Measurements from ENCODE around the gene LTF. TPM values are rescaled to one million over a fixed set of nuclear protein-coding genes. Genes with fewer than 3 reads are reported as not detected.

The LTF gene
- total RNA-seq, 1 donor from 2014 or later: not detected

DNA sequence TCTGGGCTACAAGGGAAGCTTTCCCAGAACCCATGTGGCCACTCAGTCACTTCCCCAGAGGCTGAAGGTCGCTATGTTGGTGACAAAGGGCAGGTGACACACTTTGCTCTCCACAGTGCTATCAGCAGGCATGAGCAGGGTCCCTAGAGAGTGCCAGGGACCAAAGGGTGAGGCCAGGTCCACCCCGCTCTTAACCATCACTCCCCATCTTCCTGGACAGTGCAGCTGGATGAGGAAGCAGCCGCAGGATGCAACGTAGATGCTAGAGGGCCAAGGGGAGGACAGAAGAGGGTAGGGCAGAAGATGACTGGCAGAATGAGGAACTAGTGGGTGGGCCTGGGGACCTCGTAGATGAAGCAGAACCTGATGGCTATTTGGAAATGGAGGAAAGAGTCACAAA, 13.6 kb upstream of the LTF start:
- TF ChIP-seq, protein P1, sequence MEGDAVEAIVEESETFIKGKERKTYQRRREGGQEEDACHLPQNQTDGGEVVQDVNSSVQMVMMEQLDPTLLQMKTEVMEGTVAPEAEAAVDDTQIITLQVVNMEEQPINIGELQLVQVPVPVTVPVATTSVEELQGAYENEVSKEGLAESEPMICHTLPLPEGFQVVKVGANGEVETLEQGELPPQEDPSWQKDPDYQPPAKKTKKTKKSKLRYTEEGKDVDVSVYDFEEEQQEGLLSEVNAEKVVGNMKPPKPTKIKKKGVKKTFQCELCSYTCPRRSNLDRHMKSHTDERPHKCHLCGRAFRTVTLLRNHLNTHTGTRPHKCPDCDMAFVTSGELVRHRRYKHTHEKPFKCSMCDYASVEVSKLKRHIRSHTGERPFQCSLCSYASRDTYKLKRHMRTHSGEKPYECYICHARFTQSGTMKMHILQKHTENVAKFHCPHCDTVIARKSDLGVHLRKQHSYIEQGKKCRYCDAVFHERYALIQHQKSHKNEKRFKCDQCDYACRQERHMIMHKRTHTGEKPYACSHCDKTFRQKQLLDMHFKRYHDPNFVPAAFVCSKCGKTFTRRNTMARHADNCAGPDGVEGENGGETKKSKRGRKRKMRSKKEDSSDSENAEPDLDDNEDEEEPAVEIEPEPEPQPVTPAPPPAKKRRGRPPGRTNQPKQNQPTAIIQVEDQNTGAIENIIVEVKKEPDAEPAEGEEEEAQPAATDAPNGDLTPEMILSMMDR (conservative IDR thresholded peaks at IDR 0.05; ENCODE audit: low read depth, low read length): no peak
- H3K4me3 ChIP-seq (ENCODE audit: low read depth, low read length): no peak overlapping the region
- DNase-seq (ENCODE audit: low read depth): no peak

DNA sequence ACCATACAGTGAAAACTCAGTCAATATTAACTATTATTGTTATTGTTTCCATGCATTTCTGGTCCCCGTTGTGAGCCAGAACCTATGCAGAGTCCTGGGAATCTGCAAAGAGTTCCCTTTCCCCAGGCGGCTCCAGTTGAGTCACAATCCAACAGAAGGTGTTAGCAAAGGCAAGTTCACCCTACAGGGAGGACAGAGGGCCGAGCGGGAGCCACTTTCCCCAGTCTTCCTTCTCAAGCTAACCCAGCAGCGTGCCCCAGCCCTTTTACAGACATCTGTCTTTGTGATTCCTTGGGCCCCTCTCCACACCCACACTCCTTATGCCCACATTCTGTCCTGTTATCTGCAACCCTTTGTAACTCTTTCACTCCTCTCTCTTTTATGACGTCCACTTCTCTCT, 13.1 kb upstream of the LTF start:
- no peak overlapping the region for H3K4me3 ChIP-seq (ENCODE audit: low read depth, low read length)
- no peak for DNase-seq (ENCODE audit: low read depth)
- TF ChIP-seq, protein P1 (conservative IDR thresholded peaks at IDR 0.05; ENCODE audit: low read depth, low read length): no peak

DNA sequence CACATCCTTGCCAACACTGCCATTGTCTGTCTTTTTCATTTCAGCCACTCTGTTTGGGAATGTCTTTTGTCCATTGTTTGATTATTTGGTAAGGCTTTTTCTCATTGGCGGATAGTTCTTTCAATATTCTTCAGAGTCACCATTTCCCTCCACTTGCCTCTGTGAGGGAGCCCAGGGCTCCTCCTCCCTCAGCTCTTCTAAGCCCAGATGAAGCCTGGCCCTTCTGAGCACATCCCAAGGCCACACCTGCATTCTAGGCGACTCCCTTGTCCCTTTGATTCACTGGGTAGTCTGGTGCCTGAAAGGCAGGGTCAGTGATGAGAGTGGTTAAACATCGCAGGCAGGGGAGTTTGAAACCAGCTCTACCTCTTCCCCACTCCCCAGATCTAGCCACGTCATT, 12.4 kb upstream of the LTF start:
- TF ChIP-seq, protein P1 (conservative IDR thresholded peaks at IDR 0.05; ENCODE audit: low read depth, low read length): no peak
- no peak for DNase-seq (ENCODE audit: low read depth)
- no peak overlapping the region for H3K4me3 ChIP-seq (ENCODE audit: low read depth, low read length)

DNA sequence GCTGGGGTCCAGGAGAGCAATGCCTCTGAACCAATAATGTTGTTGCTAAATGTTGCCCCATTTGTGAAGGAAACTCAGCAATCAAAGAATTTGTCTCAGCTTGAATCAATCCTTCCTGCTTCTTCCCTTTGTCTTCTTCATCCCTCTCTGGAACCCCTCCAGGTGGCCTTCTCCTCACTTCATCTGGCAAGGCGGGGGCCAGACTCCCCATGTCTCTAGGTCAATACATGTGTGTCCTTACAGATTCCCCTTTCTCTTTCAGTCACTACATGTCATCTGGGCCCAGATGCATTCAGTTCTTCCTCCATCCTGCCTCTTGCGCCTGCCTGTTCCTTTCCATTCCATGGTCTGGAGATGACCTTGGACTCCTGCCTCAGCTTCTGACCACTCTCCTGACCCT, 8.0 kb upstream of the LTF start:
- no peak overlapping the region for H3K4me3 ChIP-seq (ENCODE audit: low read depth, low read length)
- TF ChIP-seq, protein P1 (conservative IDR thresholded peaks at IDR 0.05; ENCODE audit: low read depth, low read length): no peak
- no peak for DNase-seq (ENCODE audit: low read depth)

DNA sequence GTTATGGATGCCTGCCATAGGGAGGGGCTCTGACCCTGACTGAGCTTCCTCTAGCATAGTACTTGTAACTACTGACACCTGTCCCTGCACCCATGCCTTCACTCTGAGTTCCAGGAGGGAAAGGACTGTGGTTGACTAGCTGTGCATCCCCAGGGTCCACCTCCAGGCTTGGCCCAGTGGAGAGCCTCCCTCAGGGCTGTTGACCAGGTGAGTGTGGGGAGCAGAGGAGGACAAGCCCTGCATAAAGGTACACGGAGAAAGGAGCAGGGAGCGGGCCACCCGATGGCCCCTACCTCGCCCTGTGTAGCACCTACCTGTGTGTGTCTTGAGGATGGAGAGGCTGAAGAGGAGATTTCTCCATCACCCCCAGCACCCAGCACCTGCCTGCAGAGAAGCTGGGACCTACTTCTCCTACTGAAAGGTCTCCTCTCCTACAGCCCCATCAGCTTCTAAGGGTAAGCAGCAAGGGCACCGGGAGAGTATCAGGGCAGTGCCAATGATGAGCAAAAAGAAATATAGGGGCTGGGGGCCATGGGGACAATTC, 6.7 kb upstream of the LTF start:
- TF ChIP-seq, protein P1 (conservative IDR thresholded peaks at IDR 0.05; ENCODE audit: low read depth, low read length): no peak
- H3K4me3 ChIP-seq (ENCODE audit: low read depth, low read length): no peak overlapping the region
- no peak for DNase-seq (ENCODE audit: low read depth)

DNA sequence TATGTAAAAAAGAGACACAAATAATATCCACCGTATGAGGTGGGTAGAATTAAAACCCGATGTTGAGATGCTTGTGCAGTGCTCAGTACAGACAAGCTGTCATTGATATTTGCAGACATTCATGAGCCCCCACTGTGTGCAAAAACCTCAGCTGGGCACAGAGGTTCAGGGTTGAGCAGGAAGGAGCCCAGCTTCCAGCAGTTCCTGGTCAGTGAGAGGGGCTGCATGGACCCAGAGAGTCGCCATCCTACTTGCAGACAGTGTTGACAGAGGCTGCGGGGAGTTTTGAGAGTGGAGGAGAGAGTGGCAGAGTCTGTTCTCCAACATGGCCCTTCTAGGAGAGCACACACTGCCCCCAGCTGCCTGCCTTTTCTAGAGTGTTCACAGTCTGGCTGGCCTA, 6.1 kb upstream of the LTF start:
- no peak for DNase-seq (ENCODE audit: low read depth)
- TF ChIP-seq, protein P1 (conservative IDR thresholded peaks at IDR 0.05; ENCODE audit: low read depth, low read length): no peak
- H3K4me3 ChIP-seq (ENCODE audit: low read depth, low read length): no peak overlapping the region

DNA sequence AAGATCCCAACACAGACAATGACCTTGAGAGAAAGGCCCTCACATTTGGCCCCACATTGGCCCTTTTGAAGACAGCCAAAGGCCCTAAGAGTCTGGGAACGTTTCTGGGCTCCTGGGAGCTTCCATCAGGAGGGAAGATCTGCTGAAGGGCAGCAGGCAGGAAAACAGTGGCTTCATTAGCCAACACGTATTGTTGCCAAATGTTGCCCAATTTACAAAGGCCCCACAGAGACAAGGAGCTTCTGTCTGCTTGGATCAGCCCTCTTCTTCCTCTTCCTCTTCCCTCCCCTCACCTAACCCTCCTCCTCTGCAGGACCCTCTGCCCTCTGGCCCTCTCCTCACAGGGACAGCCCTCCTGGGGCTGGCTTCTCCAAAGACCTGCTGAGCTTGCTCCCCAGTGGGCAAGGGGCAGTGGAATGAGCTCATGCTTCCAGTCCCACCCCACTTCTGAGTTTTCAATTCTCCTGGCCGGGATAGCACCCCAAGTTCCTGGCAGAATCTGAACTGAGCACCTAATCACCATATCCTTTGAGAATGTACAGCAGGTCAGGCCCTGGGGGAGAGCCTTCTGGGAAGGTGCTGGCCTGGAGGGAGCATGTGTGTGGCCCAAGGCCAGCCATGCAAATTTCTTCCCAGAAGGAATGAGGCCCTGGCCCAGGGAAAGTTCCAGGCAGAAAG, 5.1 kb upstream of the LTF start:
- no peak for DNase-seq (ENCODE audit: low read depth)
- no peak overlapping the region for H3K4me3 ChIP-seq (ENCODE audit: low read depth, low read length)
- TF ChIP-seq, protein P1 (conservative IDR thresholded peaks at IDR 0.05; ENCODE audit: low read depth, low read length): no peak
